ENCODE results near the gene WDR5.
A peak's percentile ranks its signal among the peaks of the same experiment; 100 is the strongest.

The WDR5 gene

DNA sequence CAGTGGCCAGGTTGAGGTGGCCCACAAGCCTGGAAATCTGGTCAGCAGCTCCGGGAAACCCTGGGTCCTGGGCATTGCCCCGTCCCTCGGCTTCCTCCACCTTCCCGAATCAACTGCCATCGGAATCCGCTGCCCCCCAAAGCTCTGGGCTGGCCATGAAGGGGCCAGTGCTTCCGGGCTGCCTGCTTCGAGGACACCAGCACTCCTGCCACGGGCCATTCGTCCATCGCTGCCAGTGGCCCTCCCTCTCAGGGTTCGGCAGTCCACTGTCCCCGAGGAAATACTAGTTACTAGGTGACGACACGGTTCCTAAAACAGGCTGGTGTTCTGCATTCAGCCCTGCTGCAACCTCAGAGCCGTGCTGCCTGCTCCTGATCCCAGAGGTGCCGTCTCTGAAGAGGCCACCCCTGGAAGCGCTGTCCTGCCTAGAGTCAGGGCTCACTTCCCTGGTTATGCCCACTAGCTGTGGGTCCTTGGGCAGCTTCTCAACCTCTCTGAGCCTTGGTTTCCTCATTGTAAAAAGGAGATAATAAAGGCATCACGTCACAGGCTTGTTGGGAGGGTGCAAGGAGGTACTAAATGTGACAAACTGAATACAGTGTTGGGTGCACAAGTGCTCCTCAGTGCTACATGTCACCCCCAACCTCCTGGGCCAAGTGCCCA, 3.5 kb upstream of the WDR5 start:
- DNase-seq (ENCODE audit: low read depth), result no peak

DNA sequence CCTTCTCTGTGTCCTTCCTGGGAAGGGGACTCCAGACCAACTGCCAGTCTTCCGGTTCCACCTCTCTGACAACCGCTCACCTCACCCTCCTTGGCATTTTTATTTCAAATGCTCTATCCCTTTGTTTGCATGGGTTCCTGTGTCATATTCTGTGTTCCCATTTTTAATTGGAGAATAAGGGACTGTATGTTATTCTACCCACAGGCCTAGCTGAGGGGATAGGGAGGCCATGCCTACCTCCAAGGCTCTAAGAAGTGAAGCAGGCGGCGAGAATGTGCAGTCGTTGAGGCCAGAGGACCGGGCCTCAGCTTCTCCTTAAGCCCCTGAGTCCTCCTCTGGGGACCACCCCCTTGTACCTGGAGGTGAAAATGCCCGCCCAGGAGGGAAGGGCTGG, 936 bp upstream of the WDR5 start:
- no peak for DNase-seq (ENCODE audit: low read depth)

- peak; percentile 37 for DNase-seq (ENCODE audit: low read depth)
Observed at GRCh38 chr9:134136118-134136995, 475 bp downstream of the WDR5 start.

- DNase-seq (ENCODE audit: low read depth), result peak; percentile 14
Observed at GRCh38 chr9:134136996-134137299, 1.1 kb downstream of the WDR5 start.

GRCh38 chr9:134138292-134138691, 2.4 kb downstream of the WDR5 start:
- no peak for DNase-seq (ENCODE audit: low read depth)

DNA sequence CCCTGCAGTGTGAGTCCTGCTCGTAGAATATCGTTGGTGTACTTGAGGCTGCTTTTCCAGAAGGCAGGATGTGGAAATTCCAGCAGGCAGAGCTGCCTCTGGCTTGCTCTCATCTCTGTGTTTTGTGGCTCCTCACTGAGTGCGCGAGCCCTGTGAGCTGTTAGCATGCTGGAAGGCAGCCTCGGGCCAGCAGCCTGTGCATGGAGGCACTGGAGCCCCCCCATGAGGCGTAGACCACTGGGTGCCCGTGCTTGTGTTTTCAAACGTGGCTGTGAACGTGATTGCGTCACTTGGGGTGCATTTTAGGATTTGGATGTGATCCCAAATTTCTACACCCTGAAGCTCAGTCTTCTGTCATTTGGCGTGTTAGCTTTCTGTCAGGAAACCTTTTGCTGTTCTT, 3.2 kb downstream of the WDR5 start:
- no peak for DNase-seq (ENCODE audit: low read depth)

GRCh38 chr9:134141906-134142305, 6.0 kb downstream of the WDR5 start:
- DNase-seq (ENCODE audit: low read depth), result no peak

- no peak for DNase-seq (ENCODE audit: low read depth)
Observed at GRCh38 chr9:134144801-134145200, 8.9 kb downstream of the WDR5 start.

DNA sequence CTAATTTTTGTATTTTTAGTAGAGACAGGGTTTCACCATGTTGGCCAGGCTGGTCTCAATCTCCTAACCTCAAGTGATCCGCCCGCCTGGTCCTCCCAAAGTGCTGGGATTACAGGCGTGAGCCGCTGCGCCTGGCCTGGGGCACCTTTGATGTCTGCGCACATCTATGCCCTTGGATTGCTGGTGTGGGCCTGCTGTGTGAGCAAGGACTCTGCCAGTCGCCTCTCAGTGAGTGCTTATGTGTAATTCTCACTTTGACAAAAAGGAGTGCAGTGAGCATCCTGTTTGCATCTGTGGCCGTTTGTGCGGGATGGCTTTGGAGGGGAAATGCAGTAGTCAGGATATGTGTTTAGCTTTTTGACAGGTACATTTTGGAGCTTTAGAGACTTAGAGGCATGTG, 9.4 kb downstream of the WDR5 start:
- no peak for DNase-seq (ENCODE audit: low read depth)

DNA sequence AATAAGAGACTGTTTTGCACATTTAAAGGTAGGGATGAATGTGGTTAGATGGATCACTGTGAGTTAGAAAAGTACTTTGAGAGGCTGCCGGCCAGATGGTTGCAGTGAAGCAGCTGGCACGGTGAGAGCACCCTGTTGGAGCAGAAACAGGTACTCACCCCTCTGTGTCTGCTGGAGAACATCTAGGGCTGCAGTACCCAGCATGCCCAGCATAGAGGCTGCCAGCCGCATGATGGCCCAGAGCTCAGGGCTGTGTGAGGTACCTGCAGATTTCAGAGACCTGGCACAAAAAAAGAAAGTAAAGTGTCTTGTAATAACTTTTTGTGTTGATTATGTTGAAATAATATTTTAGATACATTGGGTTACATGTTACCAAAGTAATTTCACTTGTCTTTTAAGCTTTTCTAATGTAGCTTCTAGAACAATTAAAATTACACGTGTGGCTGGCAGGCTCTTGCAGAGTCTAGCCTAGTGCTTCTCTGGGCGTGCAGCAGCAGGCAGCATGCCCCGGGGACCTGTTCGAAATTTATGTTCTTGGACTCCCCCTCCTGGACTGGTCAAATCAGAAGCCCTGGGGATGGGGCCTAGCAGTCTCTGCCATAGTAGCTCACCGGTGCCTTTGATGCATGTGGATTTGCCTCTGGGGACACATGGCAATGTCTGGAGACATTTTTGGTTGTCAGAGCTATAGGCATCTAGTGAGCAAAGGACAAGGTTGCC, 11.1 kb downstream of the WDR5 start:
- DNase-seq (ENCODE audit: low read depth), result no peak

- no peak for DNase-seq (ENCODE audit: low read depth)
Observed at GRCh38 chr9:134149380-134149779, 13.5 kb downstream of the WDR5 start.

DNA sequence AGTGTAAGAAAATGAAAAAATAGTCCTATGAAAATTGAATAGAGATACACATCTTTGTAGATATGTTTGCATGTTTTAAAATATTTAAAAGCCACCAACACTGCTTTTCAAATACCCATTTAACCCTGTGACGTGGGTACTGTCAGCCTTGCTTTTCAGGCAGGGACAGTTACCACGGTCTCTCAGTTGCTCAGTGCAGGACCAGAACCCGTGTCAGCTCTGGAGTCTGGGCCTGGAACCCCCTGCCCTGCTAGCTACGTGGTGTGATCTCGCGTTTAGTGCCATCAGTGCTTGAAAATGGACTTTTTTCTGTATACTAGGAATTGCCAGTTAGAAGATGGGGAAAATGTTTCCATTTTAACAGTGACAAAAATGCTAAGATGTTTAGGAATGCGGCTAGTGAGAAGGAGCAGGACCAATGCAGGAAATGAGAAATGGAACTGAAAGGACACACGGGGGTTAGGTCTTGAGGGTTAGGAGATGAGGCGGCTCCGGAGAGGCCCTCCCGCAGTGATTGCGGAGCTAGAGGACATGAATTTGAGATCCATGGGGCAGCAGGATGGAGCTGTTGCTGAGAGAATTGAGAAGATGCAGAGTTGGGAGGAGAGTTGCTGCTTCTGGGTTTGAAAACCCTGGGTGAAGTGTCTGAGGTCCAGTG, 14.8 kb downstream of the WDR5 start:
- DNase-seq (ENCODE audit: low read depth), result no peak

DNA sequence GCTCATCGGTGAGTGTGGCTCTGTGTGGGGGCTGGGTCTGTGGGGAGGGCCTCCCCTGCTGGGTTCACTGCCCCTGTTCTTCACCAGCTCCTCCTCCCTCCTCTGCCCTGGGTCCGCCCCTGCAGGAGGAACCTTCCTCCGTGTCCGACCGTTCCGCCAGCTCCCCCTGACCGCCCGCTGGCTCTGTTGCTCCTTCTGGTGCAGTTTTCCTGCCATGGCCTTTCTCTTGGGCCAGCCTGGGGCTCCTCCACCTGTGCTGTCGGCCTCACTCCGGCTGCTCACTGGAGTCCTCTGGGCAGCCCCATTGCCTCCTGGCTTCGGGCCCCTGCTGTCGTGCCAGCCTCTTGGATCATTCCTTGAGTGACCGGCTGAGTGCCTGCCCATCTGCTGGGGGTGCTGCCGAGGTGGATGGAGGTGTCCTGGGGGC, 16.2 kb downstream of the WDR5 start:
- no peak for DNase-seq (ENCODE audit: low read depth)

DNA sequence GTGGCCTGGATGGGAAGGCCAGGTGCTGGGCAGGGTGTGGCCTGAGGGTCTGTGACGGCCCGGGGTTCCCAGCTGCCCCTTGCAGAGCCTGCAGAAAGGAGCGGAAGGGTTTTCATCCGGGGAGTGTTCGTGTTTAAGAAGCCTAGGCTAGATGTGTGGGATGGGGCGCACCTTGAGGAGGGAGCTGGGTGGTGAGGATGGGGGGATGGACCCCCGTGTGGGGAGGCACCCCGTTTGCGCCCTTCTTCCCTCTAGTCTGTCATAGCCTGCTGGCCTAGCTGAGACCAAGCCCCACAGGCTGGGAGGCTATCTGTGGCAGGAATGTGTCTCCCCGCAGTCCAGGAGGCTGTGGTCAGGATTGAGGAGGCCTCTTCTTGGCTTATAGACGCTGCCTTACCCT, 16.6 kb downstream of the WDR5 start:
- DNase-seq (ENCODE audit: low read depth), result no peak

GRCh38 chr9:134153450-134153849, 17.6 kb downstream of the WDR5 start:
- DNase-seq (ENCODE audit: low read depth), result no peak

DNA sequence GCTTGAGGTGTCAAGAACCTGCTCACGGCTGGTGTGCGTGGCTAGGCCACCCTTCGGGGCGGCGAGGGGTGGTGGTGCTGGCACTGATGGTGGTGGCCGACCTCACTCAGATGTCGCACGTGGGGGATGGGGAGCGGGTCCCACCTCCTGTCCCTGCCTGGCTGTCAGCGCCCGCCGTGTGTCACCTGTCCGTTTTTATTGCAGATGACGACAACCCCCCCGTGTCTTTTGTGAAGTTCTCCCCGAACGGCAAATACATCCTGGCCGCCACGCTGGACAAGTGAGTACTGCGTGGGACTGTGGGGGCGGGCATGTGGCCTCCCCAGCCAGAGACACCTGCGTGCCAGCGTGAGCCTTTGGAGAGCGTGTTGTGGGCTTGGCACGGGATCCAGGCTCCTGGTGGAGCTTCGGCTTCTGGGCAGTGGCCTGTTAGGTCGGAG, 18.4 kb downstream of the WDR5 start:
- DNase-seq (ENCODE audit: low read depth), result no peak

- DNase-seq (ENCODE audit: low read depth), result no peak
Observed at GRCh38 chr9:134155812-134156377, 20.0 kb downstream of the WDR5 start.

- DNase-seq (ENCODE audit: low read depth), result no peak
Observed at GRCh38 chr9:134156564-134157377, 20.9 kb downstream of the WDR5 start.

DNA sequence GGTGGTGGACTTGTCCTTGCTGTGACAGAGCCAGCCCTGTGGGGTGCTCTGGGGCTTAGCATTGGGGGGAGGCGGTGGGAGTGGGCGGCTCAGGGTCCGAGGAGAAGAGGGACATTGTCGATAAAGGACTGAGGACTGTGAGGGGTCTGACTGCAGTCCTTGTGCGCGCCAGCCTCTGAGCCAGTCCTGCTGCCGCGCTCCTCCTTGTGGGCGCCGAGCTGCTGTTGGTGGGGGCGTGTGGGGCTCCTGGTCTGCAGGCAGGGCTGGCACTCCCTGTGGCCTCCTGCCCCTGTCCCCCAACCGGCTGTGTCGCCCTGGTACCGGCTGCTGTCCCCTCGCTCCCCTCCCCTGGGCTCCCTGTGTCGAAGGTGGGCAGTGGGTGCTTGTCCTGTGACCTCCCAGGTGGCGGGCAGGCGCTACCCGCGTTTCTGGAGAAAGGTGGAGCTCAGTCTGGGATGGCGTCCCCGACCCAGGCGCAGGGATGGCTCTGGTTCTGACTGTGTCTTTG, 21.6 kb downstream of the WDR5 start:
- no peak for DNase-seq (ENCODE audit: low read depth)

- DNase-seq (ENCODE audit: low read depth), result no peak
Observed at GRCh38 chr9:134158242-134158641, 22.4 kb downstream of the WDR5 start.

DNA sequence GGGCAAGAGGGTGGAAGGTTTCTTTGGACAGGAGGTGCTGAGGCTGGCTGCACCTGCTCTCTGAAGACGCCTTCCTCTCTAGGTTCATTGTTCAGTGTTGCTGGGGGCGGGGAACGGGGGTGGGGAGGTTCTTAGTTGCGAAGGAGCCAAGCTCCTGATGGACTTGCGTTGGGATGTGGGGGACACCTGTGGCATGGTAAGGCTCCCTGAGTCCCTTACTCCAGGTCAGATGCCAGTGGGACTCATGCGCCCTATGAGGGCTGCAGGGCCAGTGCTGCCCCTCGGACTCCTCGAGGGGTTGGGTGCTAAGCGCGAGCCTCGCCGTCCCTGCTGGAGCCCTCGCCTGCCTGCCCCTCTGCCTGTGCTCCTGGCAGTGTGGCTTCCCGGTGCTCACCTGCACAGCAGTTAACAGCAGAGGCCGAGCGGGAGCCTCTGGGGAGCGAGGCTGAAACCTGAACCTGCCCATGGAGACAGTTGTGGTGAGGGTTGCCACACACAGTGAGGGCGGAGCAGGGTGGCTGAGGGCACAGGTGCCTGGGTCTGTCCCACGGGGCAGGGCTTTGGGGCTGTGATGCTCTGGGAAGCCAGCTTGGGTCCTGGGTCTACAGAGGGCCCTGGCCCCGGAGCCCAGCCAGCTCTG, 23.0 kb downstream of the WDR5 start:
- DNase-seq (ENCODE audit: low read depth), result no peak
